Measurements from ENCODE around the gene RND2. TPM values are rescaled to one million over a fixed set of nuclear protein-coding genes. Genes with fewer than 3 reads are reported as not detected.
"Not testable (repeated sequence)": the region's sequence is repeated elsewhere in the genome, so short reads cannot be mapped to it uniquely, and the experiment has no call there.

Gene RND2
- total and polyA plus RNA-seq, 2 of the 13 experiments (the other 11 are each of a cell fraction or from before 2014, with no cell fraction given): 0.05 to 0.11 TPM

DNA sequence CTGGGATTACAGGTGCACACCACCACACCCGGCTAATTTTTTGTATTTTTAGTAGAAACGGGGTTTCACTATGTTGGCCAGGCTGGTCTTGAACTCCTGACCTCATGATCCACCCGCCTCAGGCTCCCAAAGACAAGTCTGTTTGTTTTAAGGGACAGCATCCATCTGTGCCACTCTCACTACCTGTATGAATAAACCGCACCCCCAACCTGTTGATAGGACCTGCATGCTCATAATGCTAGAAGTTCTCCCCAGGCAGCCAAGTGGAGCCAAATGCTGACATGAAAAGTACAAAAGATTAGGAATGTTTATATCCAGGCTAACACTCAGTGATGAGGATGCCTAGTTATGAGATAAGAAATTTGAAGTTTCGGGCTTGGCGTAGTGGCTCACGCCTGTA lies 28.0 kb downstream of the RND2 start:
- H3K9ac ChIP-seq (ENCODE audit: insufficient read depth, low read depth, low read length); ATAC-seq; POLR2A ChIA-PET; H3K27me3 ChIP-seq (ENCODE audit: control insufficient read depth in 1 of 2, insufficient read depth in 2 of 2, low read length in 2 of 2); H4K20me1 ChIP-seq (ENCODE audit: insufficient read depth, low read length); H3K9me3 ChIP-seq (ENCODE audit: low read length); H3K4me3 ChIP-seq (replicated peaks in 1 of 3; ENCODE audit: insufficient read depth in 1 of 3, low read depth in 2 of 3, low read length in 3 of 3); H3K27ac ChIP-seq (ENCODE audit: extremely low read length, insufficient read depth, low read length); H3K4me2 ChIP-seq (ENCODE audit: low read depth, low read length); FAIRE-seq; intact Hi-C loops (cut with micrococcal nuclease; ENCODE audit: unreplicated experiment); H3K4me1 ChIP-seq (ENCODE audit: insufficient read depth, low read length); in situ Hi-C loops (cut with HindIII; ENCODE audit: extremely low pct_ligation_motif_present, low pct_unique_long_range_greater_than_20kb); DNase-seq (ENCODE audit: low spot score); CTCF ChIA-PET (ENCODE audit: low intra/inter-chr PET ratio, low total read pairs); H2AFZ ChIP-seq (ENCODE audit: low read length); BruUV-seq (replicated peaks); H3K79me2 ChIP-seq (ENCODE audit: insufficient read depth, low read length): not testable (repeated sequence)
- H3K36me3 ChIP-seq (replicated peaks in 1 of 2; ENCODE audit: control insufficient read depth in 1 of 2, insufficient read depth in 2 of 2, low read length in 2 of 2): peaks cover 20 to 36% of the 10 kb centered on the region in 2 experiments
- WGBS (ENCODE audit: low lambda C conversion rate): 98% methylated on average over 7 of the region's 7 CpGs

DNA sequence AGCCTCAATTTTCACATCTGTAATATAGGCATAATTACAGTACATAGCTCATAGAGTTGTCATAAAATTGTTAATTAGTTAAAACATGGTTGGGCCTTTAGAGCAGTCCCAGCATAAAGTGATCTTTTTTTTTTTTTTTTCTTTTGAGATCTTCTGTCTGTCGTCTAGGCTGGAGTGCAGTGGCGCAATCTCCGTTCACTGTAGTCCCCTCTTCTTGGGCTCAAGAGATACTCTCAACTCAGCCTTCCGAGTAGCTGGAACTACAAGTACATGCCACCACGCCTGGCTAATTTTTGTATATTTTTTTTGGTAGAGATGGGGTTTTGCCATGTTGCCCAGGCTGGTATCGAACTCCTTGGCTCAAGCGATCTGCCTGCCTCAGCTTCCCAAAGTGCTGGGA lies 31.0 kb downstream of the RND2 start:
- DNase-seq (ENCODE audit: low spot score): no peak
- Histone ChIP-seq H3K27me3 (ENCODE audit: control insufficient read depth in 1 of 2, insufficient read depth in 2 of 2, low read length in 2 of 2) (no peaks in the 10 kb centered on the region), H3K79me2 (ENCODE audit: insufficient read depth, low read length) (no peaks in the 10 kb centered on the region), H3K4me2 (ENCODE audit: low read depth, low read length) (no peak overlapping the region), H3K9ac (ENCODE audit: insufficient read depth, low read depth, low read length) (no peak overlapping the region), H3K4me1 (ENCODE audit: insufficient read depth, low read length) (no peaks in the 10 kb centered on the region), H3K27ac (ENCODE audit: extremely low read length, insufficient read depth, low read length) (no peak overlapping the region), H2AFZ (ENCODE audit: low read length) (no peak overlapping the region), H3K4me3 (replicated peaks in 1 of 3; ENCODE audit: insufficient read depth in 1 of 3, low read depth in 2 of 3, low read length in 3 of 3) (no peak overlapping the region), H4K20me1 (ENCODE audit: insufficient read depth, low read length) (no peaks in the 10 kb centered on the region), H3K36me3 (replicated peaks in 1 of 2; ENCODE audit: control insufficient read depth in 1 of 2, insufficient read depth in 2 of 2, low read length in 2 of 2) (peaks cover 17 to 35% of the 10 kb centered on the region in 2 experiments), H3K9me3 (ENCODE audit: low read length) (no peaks in the 10 kb centered on the region)
- FAIRE-seq: no peak
- no peak for TF ChIP-seq NR3C1 (CRISPR knock-in tag; IDR thresholded peaks at IDR 0.05)
- TF ChIP-seq, protein P1, sequence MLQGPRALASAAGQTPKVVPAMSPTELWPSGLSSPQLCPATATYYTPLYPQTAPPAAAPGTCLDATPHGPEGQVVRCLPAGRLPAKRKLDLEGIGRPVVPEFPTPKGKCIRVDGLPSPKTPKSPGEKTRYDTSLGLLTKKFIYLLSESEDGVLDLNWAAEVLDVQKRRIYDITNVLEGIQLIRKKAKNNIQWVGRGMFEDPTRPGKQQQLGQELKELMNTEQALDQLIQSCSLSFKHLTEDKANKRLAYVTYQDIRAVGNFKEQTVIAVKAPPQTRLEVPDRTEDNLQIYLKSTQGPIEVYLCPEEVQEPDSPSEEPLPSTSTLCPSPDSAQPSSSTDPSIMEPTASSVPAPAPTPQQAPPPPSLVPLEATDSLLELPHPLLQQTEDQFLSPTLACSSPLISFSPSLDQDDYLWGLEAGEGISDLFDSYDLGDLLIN (CRISPR knock-in tag; IDR thresholded peaks at IDR 0.05; ENCODE audit: borderline replicate concordance): no peak
- TF ChIP-seq FOSL1 (CRISPR knock-in tag; IDR thresholded peaks at IDR 0.05; ENCODE audit: borderline replicate concordance): no peak
- in situ Hi-C loops (cut with HindIII; ENCODE audit: extremely low pct_ligation_motif_present, low pct_unique_long_range_greater_than_20kb) (no loop called here), intact Hi-C loops (cut with micrococcal nuclease; ENCODE audit: unreplicated experiment) (no loop called here)
- POLR2A ChIA-PET: interaction anchor here (0.6 to 1.1 kb wide), 2 partner anchors 10 to 34 kb away, joined by 3 read pairs; partner anchors contain the start of gene VAT1
- no peak for ATAC-seq
- CTCF ChIA-PET (ENCODE audit: low intra/inter-chr PET ratio, low total read pairs): no interaction called here
- BruUV-seq (replicated peaks): no TSS peak
- 95% methylated on average over 7 of the region's 7 CpGs for WGBS (ENCODE audit: low lambda C conversion rate)

All from HepG2 (cell line).